WTC11 (cell line): ENCODE results near the gene CAPN9. TPM values are rescaled to one million over a fixed set of nuclear protein-coding genes. Genes with fewer than 3 reads are reported as not detected.

Experiments used
- ATAC-seq: fragments of 200-7000 bp; cut with Tn5 transposase; 2 replicates; pipeline ENCODE4 v1.10.0; 2021; ENCODE audit warnings: mild to moderate bottlenecking, moderate library complexity
- Bru-seq: library from RNA; stranded (reverse); fragments of 400-500 nt; gene quantifications from one replicate; lab custom pipeline; 2021; lab: Mats Ljungman, UMichigan
- CTCF ChIA-PET: fragments of 300-600 bp; sonication (Branson Sonifier 250); formaldehyde crosslinking; loops from one replicate; lab custom pipeline; 2021; ENCODE audit warnings: antibody characterized with exemption; lab: Charles Lee
- POLR2A ChIA-PET: fragments of 350-600 bp; sonication (Branson Sonifier 250); formaldehyde crosslinking; loops from one replicate; lab custom pipeline; 2021; ENCODE audit warnings: antibody characterized with exemption; lab: Charles Lee
- DNase-seq: peaks from one replicate; pipeline ENCODE4 v3.0.0; 2021; ENCODE audit warnings: low spot score
- H3K27ac Mint-ChIP-seq: 2 replicates; pipeline ENCODE4 v1.8.0; 2021; ENCODE audit warnings: mixed read lengths
- H3K27me3 Mint-ChIP-seq: 2 replicates; pipeline ENCODE4 v1.8.0; 2021; ENCODE audit warnings: low read depth, mild to moderate bottlenecking, moderate library complexity, mixed read lengths
- H3K36me3 Mint-ChIP-seq: 2 replicates; pipeline ENCODE4 v1.8.0; 2021; ENCODE audit warnings: mixed read lengths
- H3K4me1 Mint-ChIP-seq: 2 replicates; pipeline ENCODE4 v1.8.0; 2022; ENCODE audit warnings: mixed read lengths
- H3K4me3 Mint-ChIP-seq: 2 replicates; pipeline ENCODE4 v1.8.0; 2021; ENCODE audit warnings: mild to moderate bottlenecking, moderate library complexity, mixed read lengths
- H3K9me3 Mint-ChIP-seq: 2 replicates; pipeline ENCODE4 v1.8.0; 2021; ENCODE audit warnings: mixed read lengths
- ARID4B ChIP-seq: sonication (generic); formaldehyde crosslinking; IDR thresholded peaks from 2 replicates; pipeline ENCODE4 v1.8.0; 2023; ENCODE audit warnings: missing genetic modification reagents, mild to moderate bottlenecking, borderline replicate concordance
- E2F4 ChIP-seq: sonication (generic); formaldehyde crosslinking; IDR thresholded peaks from 2 replicates; pipeline ENCODE4 v1.8.1; 2022; ENCODE audit warnings: low read depth, mild to moderate bottlenecking, moderate library complexity, missing genetic modification reagents, borderline replicate concordance
- ELF4 ChIP-seq: sonication (generic); formaldehyde crosslinking; IDR thresholded peaks from 2 replicates; pipeline ENCODE4 v1.8.1; 2022; ENCODE audit warnings: low read depth, mild to moderate bottlenecking, moderate library complexity, missing genetic modification reagents
- EMX1 ChIP-seq: fragments of 250-450 bp; sonication (Bioruptor Pico); IDR thresholded peaks from 2 replicates; pipeline ENCODE4 v1.8.0; 2021; ENCODE audit warnings: mild to moderate bottlenecking
- ESRRA ChIP-seq: sonication (generic); formaldehyde crosslinking; IDR thresholded peaks from 2 replicates; pipeline ENCODE4 v1.8.1; 2022; ENCODE audit warnings: mild to moderate bottlenecking, missing genetic modification reagents, borderline replicate concordance
- JUN ChIP-seq: sonication (generic); formaldehyde crosslinking; IDR thresholded peaks from 2 replicates; pipeline ENCODE4 v1.8.0; 2023; ENCODE audit warnings: mild to moderate bottlenecking, missing genetic modification reagents
- KAT7 ChIP-seq: sonication (generic); formaldehyde crosslinking; IDR thresholded peaks from 2 replicates; pipeline ENCODE4 v1.8.1; 2023; ENCODE audit warnings: missing genetic modification reagents, mild to moderate bottlenecking, borderline replicate concordance
- MYBL2 ChIP-seq: sonication (generic); formaldehyde crosslinking; IDR thresholded peaks from 2 replicates; pipeline ENCODE4 v1.8.1; 2023; ENCODE audit warnings: mild to moderate bottlenecking, moderate library complexity, missing genetic modification reagents
- NFE2L1 ChIP-seq: sonication (generic); formaldehyde crosslinking; IDR thresholded peaks from 2 replicates; pipeline ENCODE4 v1.8.1; 2023; ENCODE audit warnings: missing genetic modification reagents
- NR2C2 ChIP-seq: sonication (generic); formaldehyde crosslinking; IDR thresholded peaks from 2 replicates; pipeline ENCODE4 v1.8.0; 2022; ENCODE audit warnings: mild to moderate bottlenecking, missing genetic modification reagents
- PRRX2 ChIP-seq: fragments of 250-450 bp; sonication (Bioruptor Pico); IDR thresholded peaks from 2 replicates; pipeline ENCODE4 v1.8.0; 2021; ENCODE audit warnings: mild to moderate bottlenecking
- SMAD3 ChIP-seq: sonication (generic); formaldehyde crosslinking; IDR thresholded peaks from 2 replicates; pipeline ENCODE4 v1.8.0; 2022; ENCODE audit warnings: missing genetic modification reagents, mild to moderate bottlenecking, borderline replicate concordance
- STAT6 ChIP-seq: sonication (generic); formaldehyde crosslinking; conservative IDR thresholded peaks from 2 replicates; pipeline ENCODE4 v1.8.1; 2023; ENCODE audit warnings: mild to moderate bottlenecking, low read depth, missing genetic modification reagents, moderate library complexity
- TEAD4 ChIP-seq: sonication (generic); formaldehyde crosslinking; IDR thresholded peaks from 2 replicates; pipeline ENCODE4 v1.8.0; 2022; ENCODE audit warnings: mild to moderate bottlenecking, missing genetic modification reagents
- USF1 ChIP-seq: sonication (generic); formaldehyde crosslinking; IDR thresholded peaks from 2 replicates; pipeline ENCODE4 v1.8.0; 2022; ENCODE audit warnings: mild to moderate bottlenecking, missing genetic modification reagents
- ZNF121 ChIP-seq: sonication (generic); formaldehyde crosslinking; IDR thresholded peaks from 2 replicates; pipeline ENCODE4 v1.8.0; 2023; ENCODE audit warnings: missing genetic modification reagents
- ZNF263 ChIP-seq: sonication (generic); formaldehyde crosslinking; IDR thresholded peaks from 2 replicates; pipeline ENCODE4 v1.8.1; 2022; ENCODE audit warnings: low read depth, mild to moderate bottlenecking, moderate library complexity, missing genetic modification reagents
- ZNF416 ChIP-seq: fragments of 250-450 bp; sonication (Bioruptor Pico); IDR thresholded peaks from 2 replicates; pipeline ENCODE4 v1.9.0; 2021; ENCODE audit warnings: mild to moderate bottlenecking, inconsistent platforms
- ZNF671 ChIP-seq: fragments of 250-450 bp; sonication (Bioruptor Pico); IDR thresholded peaks from 2 replicates; pipeline ENCODE4 v1.8.0; 2021; ENCODE audit warnings: mild to moderate bottlenecking
- long read RNA-seq, 3 experiments: library from RNA in 1 of 3; library from capped mRNA in 1 of 3; library from polyadenylated mRNA in 1 of 3; unstranded in 2 of 3; stranded (forward) in 1 of 3; transcript quantifications; one replicate each; pipeline ENCODE4 v2.0.0, GENCODE V29; 2021
- total RNA-seq: library from RNA; stranded (reverse); gene quantifications from 3 replicates; pipeline ENCODE4 v1.2.3, GENCODE V29; 2021
- TF ChIP-seq, protein P1 (sequence below): sonication (generic); formaldehyde crosslinking; IDR thresholded peaks from 2 replicates; pipeline ENCODE4 v1.8.0; 2022; ENCODE audit warnings: mild to moderate bottlenecking, missing genetic modification reagents
- TF ChIP-seq, protein P2 (sequence below): fragments of 250-450 bp; sonication (Bioruptor Pico); IDR thresholded peaks from 2 replicates; pipeline ENCODE4 v1.8.0; 2021; ENCODE audit warnings: mild to moderate bottlenecking

Gene CAPN9
- total RNA-seq (0.16 TPM in 1 of 3 replicates, not detected in the others), Bru-seq, nascent RNA (percentile 12 among the genes with signal in this experiment)
- long read RNA-seq, experiment 1, result 0 reads
- long read RNA-seq, experiment 2, result 0 reads
- long read RNA-seq, experiment 3, result 0 reads

DNA sequence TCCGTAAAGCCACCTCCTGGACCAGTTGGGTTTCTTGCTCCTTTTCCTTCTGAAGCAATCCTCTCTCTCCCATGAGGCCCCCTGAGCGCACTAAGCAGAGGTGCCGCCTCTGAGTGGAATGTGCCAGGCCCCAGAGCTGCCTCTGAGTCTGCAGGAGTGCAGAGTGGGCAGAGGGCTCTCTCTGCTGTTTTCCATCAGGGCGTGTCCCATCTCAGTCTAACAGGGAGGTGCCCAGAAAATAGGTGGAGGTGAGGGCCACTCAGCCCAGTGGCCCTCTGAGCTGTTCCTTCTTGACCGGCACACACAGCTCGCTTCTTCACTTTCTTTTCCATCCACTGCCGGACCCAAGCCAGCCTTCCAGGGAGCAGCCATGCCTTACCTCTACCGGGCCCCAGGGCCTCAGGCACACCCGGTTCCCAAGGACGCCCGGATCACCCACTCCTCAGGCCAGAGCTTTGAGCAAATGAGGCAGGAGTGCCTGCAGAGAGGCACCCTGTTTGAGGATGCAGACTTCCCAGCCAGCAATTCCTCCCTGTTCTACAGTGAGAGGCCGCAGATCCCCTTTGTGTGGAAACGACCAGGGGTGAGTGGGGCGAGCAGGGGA, at the start of gene CAPN9:
CAPN9 (plus strand) TSS at position 262 of the 604 bp plus-strand sequence; CDS start at position 371, 109 bp downstream.
- DNase-seq (no peak), ATAC-seq (no peak)
- Mint-ChIP-seq H3K27me3 (no peaks in the 10 kb centered on the region; the same call in 1 of the 2 replicates), H3K27ac (no peak within 1 kb of the TSS), H3K36me3 (no peaks in the 10 kb centered on the region), H3K4me1 (peaks cover 43% of the 10 kb centered on the region), H3K9me3 (no peaks in the 10 kb centered on the region), H3K4me3 (no peak within 1 kb of the TSS)
- TF ChIP-seq KAT7 (CRISPR knock-in tag) (no peak), SMAD3 (CRISPR knock-in tag) (no peak), JUN (CRISPR knock-in tag) (no peak), TEAD4 (CRISPR knock-in tag) (no peak), E2F4 (no peak), MYBL2 (CRISPR knock-in tag) (no peak), ZNF671 (no peak), ZNF121 (CRISPR knock-in tag) (no peak), ZNF416 (CRISPR knock-in tag) (no peak), ESRRA (CRISPR knock-in tag) (no peak), ELF4 (CRISPR knock-in tag) (no peak), STAT6 (CRISPR knock-in tag) (no peak), ZNF263 (CRISPR knock-in tag) (no peak)
- TF ChIP-seq, protein P1, sequence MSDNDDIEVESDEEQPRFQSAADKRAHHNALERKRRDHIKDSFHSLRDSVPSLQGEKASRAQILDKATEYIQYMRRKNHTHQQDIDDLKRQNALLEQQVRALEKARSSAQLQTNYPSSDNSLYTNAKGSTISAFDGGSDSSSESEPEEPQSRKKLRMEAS, result no peak
- POLR2A ChIA-PET, result no interaction called here
- CTCF ChIA-PET, result no interaction called here

- CTCF ChIA-PET, result interaction anchor here (0.6 to 2.7 kb wide), 26 partner anchors 10 to 514 kb away, joined by 3 to 13 read pairs (median 3); partner anchors contain the start of gene AGT
- DNase-seq (peak; percentile 50), ATAC-seq (peak; percentile 79)
- Mint-ChIP-seq H3K9me3 (no peaks in the 10 kb centered on the region), H3K27ac (no peak overlapping the region), H3K27me3 (no peaks in the 10 kb centered on the region), H3K4me1 (peaks cover 22% of the 10 kb centered on the region), H3K36me3 (peaks cover 7% of the 10 kb centered on the region), H3K4me3 (no peak overlapping the region)
- POLR2A ChIA-PET, result interaction anchor here (1.4 kb wide), 1 partner anchor 12 kb away, joined by 3 read pairs; no protein-coding TSS in a partner anchor
- TF ChIP-seq ZNF416 (CRISPR knock-in tag) (no peak), MYBL2 (CRISPR knock-in tag) (no peak), E2F4 (no peak), PRRX2 (CRISPR knock-in tag) (no peak), NR2C2 (CRISPR knock-in tag) (no peak), ARID4B (CRISPR knock-in tag) (no peak), USF1 (CRISPR knock-in tag) (no peak), NFE2L1 (CRISPR knock-in tag) (no peak), EMX1 (CRISPR knock-in tag) (no peak)
- TF ChIP-seq, protein P2, sequence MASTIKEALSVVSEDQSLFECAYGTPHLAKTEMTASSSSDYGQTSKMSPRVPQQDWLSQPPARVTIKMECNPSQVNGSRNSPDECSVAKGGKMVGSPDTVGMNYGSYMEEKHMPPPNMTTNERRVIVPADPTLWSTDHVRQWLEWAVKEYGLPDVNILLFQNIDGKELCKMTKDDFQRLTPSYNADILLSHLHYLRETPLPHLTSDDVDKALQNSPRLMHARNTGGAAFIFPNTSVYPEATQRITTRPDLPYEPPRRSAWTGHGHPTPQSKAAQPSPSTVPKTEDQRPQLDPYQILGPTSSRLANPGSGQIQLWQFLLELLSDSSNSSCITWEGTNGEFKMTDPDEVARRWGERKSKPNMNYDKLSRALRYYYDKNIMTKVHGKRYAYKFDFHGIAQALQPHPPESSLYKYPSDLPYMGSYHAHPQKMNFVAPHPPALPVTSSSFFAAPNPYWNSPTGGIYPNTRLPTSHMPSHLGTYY (CRISPR knock-in tag), result no peak
Observed at GRCh38 chr1:230698130-230698529, 49.1 kb upstream of the CAPN9 start.
